OCI-M2 (cell line): ENCODE data around the gene CEND1.

Experiments
- DNase-seq: peaks from one replicate; lab custom pipeline; 2025; ENCODE audit not compliant: unreplicated experiment; lab: John Stamatoyannopoulos, UW

Gene CEND1

GRCh38 chr11:779955-780532 lies 9.8 kb downstream of the CEND1 start:
- no peak for DNase-seq

GRCh38 chr11:778976-779954 lies 10.6 kb downstream of the CEND1 start:
- no peak for DNase-seq

GRCh38 chr11:777288-778255 lies 12.3 kb downstream of the CEND1 start, which contains the start of gene GATD1:
Gene GATD1, minus strand, starts transcription at chr11:777487. Its CDS starts 25 bp downstream, at chr11:777462.
- DNase-seq = no peak

GRCh38 chr11:776561-777287 lies 13.2 kb downstream of the CEND1 start:
- no peak for DNase-seq

- no peak for DNase-seq
These were observed 13.7 kb downstream of the CEND1 start for GRCh38 chr11:776263-776560.

GRCh38 chr11:774873-775592 lies 14.9 kb downstream of the CEND1 start:
- no peak for DNase-seq

GRCh38 chr11:773830-774229 lies 16.1 kb downstream of the CEND1 start:
- no peak for DNase-seq

- no peak for DNase-seq
These were observed 16.5 kb downstream of the CEND1 start for GRCh38 chr11:773425-773824.

- DNase-seq = no peak
These were observed 17.2 kb downstream of the CEND1 start for GRCh38 chr11:772429-773390.

GRCh38 chr11:771617-772204 lies 18.2 kb downstream of the CEND1 start:
- DNase-seq = no peak

GRCh38 chr11:770642-771616 lies 19.0 kb downstream of the CEND1 start:
- no peak for DNase-seq

- DNase-seq = no peak
These were observed 19.8 kb downstream of the CEND1 start for GRCh38 chr11:769887-770641.

- no peak for DNase-seq
These were observed 22.7 kb downstream of the CEND1 start for GRCh38 chr11:767238-767637.

- no peak for DNase-seq
These were observed 23.0 kb downstream of the CEND1 start for GRCh38 chr11:766936-767210.

- no peak for DNase-seq
These were observed 23.6 kb downstream of the CEND1 start for GRCh38 chr11:766106-766935.

GRCh38 chr11:765802-766091 lies 24.1 kb downstream of the CEND1 start:
- no peak for DNase-seq
